HL-60 (cell line): ENCODE measurements around the gene FAM13C.

Experiments used
- DNase-seq, 2 experiments: peaks; one replicate each; pipeline ENCODE4 v3.0.0-alpha.2; 2010 to 2020; ENCODE audit warnings: low read depth in 1 of 2, low spot score in 1 of 2
- H3K27ac ChIP-seq: fragments of 250-450 bp; sonication (Bioruptor Pico); replicated peaks from 2 replicates; pipeline ENCODE4 v1.5.1; 2020; ENCODE audit warnings: mild to moderate bottlenecking, moderate library complexity
- H3K27me3 ChIP-seq: fragments of 250-450 bp; sonication (Bioruptor Pico); 2 replicates; pipeline ENCODE4 v1.5.1; 2021; ENCODE audit warnings: mild to moderate bottlenecking, moderate library complexity; ENCODE audit not compliant: insufficient read depth, poor library complexity, severe bottlenecking
- H3K4me3 ChIP-seq: replicated peaks from 2 replicates; pipeline ENCODE4 v1.5.1; 2011; ENCODE audit warnings: mild to moderate bottlenecking, control low read depth, low read length; ENCODE audit not compliant: insufficient read depth
- GABPA ChIP-seq: IDR thresholded peaks from 2 replicates; pipeline ENCODE4 v1.6.1; 2012; ENCODE audit warnings: low read depth
- POLR2AphosphoS5 ChIP-seq: IDR thresholded peaks from 2 replicates; pipeline ENCODE4 v1.6.1; 2012; ENCODE audit warnings: low read depth
- SPI1 ChIP-seq: IDR thresholded peaks from 2 replicates; pipeline ENCODE4 v1.6.1; 2012; ENCODE audit warnings: low read depth, mild to moderate bottlenecking, borderline replicate concordance
- TF ChIP-seq, protein P1 (sequence below): IDR thresholded peaks from one replicate; pipeline ENCODE4 v1.5.1; 2011; ENCODE audit warnings: low read length, control low read depth, inconsistent platforms; ENCODE audit not compliant: insufficient read depth
- TF ChIP-seq, protein P2 (sequence below): IDR thresholded peaks from 2 replicates; pipeline ENCODE4 v1.6.1; 2012; ENCODE audit warnings: low read depth; ENCODE audit not compliant: insufficient replicate concordance

FAM13C gene

DNA sequence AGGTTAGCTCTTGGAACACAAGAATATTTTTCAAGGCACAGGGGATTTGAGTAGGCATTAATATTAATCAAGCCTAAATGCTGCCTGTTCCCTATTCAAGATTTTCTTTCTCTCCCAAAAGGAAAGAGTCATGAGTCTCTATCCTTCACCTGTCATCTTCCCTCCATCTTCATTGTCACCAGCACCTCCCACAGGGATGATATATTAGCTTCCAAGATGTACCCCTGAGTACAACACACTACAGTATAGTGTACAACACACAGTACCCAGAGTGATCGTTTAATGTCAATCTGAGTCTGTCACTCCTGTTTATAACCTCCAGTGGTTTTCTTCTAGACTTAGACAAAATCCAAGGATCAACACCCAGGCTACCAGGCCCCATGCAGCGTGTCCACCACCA lies 50.1 kb downstream of the FAM13C start:
- DNase-seq, result no peak
- TF ChIP-seq POLR2AphosphoS5 (no peak), SPI1 (no peak), GABPA (no peak)
- TF ChIP-seq, protein P1, sequence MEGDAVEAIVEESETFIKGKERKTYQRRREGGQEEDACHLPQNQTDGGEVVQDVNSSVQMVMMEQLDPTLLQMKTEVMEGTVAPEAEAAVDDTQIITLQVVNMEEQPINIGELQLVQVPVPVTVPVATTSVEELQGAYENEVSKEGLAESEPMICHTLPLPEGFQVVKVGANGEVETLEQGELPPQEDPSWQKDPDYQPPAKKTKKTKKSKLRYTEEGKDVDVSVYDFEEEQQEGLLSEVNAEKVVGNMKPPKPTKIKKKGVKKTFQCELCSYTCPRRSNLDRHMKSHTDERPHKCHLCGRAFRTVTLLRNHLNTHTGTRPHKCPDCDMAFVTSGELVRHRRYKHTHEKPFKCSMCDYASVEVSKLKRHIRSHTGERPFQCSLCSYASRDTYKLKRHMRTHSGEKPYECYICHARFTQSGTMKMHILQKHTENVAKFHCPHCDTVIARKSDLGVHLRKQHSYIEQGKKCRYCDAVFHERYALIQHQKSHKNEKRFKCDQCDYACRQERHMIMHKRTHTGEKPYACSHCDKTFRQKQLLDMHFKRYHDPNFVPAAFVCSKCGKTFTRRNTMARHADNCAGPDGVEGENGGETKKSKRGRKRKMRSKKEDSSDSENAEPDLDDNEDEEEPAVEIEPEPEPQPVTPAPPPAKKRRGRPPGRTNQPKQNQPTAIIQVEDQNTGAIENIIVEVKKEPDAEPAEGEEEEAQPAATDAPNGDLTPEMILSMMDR, result no peak
- TF ChIP-seq, protein P2, sequence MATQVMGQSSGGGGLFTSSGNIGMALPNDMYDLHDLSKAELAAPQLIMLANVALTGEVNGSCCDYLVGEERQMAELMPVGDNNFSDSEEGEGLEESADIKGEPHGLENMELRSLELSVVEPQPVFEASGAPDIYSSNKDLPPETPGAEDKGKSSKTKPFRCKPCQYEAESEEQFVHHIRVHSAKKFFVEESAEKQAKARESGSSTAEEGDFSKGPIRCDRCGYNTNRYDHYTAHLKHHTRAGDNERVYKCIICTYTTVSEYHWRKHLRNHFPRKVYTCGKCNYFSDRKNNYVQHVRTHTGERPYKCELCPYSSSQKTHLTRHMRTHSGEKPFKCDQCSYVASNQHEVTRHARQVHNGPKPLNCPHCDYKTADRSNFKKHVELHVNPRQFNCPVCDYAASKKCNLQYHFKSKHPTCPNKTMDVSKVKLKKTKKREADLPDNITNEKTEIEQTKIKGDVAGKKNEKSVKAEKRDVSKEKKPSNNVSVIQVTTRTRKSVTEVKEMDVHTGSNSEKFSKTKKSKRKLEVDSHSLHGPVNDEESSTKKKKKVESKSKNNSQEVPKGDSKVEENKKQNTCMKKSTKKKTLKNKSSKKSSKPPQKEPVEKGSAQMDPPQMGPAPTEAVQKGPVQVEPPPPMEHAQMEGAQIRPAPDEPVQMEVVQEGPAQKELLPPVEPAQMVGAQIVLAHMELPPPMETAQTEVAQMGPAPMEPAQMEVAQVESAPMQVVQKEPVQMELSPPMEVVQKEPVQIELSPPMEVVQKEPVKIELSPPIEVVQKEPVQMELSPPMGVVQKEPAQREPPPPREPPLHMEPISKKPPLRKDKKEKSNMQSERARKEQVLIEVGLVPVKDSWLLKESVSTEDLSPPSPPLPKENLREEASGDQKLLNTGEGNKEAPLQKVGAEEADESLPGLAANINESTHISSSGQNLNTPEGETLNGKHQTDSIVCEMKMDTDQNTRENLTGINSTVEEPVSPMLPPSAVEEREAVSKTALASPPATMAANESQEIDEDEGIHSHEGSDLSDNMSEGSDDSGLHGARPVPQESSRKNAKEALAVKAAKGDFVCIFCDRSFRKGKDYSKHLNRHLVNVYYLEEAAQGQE, result no peak
- no peaks in the 10 kb centered on the region for H3K27me3 ChIP-seq
- H3K4me3 ChIP-seq, result no peak overlapping the region
- H3K27ac ChIP-seq, result no peak overlapping the region

DNA sequence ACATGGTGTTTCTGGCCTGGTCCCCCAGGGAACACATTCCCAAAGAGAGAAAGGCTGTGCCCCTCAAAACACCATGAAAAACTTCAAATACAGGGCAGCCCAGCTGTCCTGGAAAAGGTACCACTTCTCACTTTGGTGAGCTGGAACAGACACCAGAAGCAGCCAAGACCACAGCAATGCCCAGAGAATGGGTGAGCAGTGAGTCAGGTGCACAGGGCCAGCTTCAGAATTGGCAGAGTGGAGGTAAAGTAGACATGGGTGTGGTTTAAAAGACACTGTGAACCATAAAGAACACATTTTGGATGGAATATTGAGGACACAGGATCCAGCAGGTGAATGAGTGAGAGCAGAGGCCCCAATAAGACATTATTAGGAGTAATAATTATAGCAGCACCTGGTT lies 51.3 kb downstream of the FAM13C start:
- no peaks in the 10 kb centered on the region for H3K27me3 ChIP-seq
- TF ChIP-seq POLR2AphosphoS5 (no peak), SPI1 (no peak), GABPA (no peak)
- TF ChIP-seq, protein P1, result no peak
- TF ChIP-seq, protein P2, result no peak
- H3K4me3 ChIP-seq, result no peak overlapping the region

DNA sequence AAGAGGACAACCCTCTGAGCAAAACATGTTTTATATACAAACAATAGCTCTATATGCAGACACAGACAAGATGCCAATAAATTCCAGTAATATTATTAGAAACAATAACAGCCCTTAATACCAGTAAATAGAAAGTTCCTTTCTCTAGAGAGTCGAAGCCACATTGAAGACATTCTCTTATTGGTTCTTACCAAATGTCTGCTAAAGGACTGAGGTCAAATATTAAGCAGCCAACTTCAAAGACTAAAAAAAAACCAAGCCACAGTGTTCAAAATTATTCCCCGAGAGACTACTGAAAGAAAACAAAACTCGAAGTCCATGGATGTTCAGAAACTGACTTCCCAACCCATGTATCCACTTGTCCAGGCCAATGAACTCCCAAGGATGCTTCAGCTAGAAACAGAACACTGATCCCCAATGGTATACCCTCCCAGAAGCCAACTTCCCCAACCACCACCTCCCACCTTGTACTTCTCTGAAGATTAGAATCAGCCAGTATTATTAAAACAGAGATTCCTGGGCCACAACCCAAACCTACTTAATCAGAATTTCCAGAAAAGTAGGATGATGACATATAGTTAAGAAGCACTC lies 51.9 kb downstream of the FAM13C start:
- DNase-seq, result no peak
- Histone ChIP-seq H3K27me3 (no peaks in the 10 kb centered on the region), H3K27ac (no peak overlapping the region), H3K4me3 (no peak overlapping the region)
- TF ChIP-seq SPI1, result no peak
- TF ChIP-seq, protein P1, result no peak
- TF ChIP-seq, protein P2, result no peak
- no peak for TF ChIP-seq POLR2AphosphoS5
- TF ChIP-seq GABPA, result no peak

More for the DNA sequence above, 51.3 kb downstream of the FAM13C start:
- DNase-seq, result no peak
- H3K27ac ChIP-seq, result no peak overlapping the region
